A204.1 (cell line): Measurements from ENCODE around the gene HOXD8.

Experiments
- FAIRE-seq: peaks from 2 replicates; lab custom pipeline; 2012; peaks lifted over from hg19 to GRCh38; lab: Jason Lieb, UNC

The HOXD8 gene

DNA sequence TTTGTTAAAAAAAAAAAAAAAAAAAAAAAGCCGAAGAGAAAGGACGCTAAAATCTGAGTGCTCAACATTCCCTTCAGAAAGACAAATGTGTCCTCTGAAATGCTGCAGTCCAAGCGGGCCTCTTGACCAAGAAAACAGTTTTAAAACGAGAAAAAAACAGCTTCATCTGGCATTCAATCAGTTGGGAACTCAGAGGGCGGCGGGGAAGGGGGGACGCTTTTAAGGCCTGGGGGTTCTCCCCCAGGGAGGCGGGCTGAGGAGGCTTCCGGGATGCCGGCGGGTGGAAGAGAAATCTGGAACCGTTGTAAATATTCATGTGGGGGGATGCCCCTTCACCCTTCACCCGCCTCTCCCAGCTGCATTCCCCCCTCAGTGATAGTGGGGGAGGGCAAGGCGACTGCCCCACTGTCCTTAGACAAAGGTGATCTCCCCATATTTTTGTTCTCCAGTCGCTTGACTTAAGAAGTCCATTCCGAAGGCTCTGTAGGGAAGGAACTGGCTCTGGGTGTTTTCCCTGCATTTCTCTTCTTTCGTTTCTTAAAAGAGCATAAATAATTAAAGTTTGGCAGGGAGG, 25.7 kb upstream of the HOXD8 start:
- no peak for FAIRE-seq

DNA sequence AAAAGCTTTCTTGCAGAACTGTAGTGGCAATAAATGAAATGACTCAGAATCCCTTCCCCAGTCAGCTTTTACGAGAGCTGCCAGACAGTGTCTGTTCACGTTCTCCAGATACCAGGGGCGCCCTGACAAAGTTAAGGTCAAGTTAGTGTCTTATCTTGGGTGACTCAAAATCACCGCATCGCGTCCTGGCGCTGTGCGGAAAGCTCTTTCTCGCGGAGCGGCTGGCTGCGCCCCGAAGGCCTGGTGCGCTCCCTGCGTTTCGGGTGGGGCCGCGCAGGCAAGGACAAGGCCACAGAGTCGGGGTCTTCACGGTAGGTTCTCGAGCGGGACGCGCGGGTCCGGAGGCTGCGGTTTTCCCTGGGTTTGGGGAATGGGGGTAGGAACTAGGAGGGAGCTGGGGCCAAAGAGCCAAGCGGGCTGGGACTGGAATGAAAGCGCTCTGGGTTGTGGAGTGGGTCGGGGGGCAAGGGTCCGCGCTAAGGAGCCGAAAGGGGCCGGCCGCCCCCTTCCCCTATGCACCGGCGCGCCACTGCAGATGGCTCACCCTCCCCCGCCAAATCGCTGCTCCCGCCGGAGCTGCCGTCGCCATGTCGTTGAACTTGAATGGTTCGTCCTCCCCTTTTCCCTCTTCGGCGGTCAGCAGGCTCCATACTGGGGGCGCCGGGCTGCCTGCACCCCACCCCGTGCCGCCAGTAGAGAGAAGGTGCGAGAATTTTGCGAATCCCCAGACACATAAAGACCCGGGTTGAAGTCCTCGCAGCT, 25.0 kb upstream of the HOXD8 start:
- no peak for FAIRE-seq

DNA sequence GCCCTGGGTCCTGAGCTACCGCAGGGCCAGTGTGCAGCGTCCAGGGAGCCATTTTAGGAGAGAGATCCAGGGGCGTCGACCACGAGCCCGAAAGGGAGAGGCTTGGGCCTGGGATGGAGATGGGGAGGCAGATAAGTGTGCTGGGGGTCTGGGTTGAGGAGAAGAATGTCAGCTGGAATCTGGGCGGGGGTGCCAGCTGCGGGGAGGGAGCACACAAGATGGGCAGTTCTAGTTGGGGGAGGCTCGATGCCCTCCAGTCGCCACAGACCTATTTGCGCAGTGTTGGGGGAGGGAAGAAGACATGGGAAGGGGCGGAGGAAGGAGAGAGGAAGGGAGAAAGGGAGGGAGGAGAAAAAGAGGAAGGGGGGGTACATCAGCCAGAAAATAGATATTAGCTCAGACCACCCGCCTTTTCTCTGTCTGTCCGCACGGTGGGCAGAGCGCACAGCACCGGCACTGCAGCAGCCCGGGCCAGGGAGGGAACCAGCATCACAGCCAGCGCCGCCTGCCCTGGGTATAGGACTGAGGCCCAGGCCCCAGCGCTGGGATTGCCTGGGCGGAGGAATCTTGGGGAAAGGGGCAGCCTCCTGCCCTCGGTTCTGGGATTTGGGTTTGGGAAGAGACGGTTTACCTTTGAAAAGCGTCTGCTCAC, 24.3 kb upstream of the HOXD8 start:
- no peak for FAIRE-seq

DNA sequence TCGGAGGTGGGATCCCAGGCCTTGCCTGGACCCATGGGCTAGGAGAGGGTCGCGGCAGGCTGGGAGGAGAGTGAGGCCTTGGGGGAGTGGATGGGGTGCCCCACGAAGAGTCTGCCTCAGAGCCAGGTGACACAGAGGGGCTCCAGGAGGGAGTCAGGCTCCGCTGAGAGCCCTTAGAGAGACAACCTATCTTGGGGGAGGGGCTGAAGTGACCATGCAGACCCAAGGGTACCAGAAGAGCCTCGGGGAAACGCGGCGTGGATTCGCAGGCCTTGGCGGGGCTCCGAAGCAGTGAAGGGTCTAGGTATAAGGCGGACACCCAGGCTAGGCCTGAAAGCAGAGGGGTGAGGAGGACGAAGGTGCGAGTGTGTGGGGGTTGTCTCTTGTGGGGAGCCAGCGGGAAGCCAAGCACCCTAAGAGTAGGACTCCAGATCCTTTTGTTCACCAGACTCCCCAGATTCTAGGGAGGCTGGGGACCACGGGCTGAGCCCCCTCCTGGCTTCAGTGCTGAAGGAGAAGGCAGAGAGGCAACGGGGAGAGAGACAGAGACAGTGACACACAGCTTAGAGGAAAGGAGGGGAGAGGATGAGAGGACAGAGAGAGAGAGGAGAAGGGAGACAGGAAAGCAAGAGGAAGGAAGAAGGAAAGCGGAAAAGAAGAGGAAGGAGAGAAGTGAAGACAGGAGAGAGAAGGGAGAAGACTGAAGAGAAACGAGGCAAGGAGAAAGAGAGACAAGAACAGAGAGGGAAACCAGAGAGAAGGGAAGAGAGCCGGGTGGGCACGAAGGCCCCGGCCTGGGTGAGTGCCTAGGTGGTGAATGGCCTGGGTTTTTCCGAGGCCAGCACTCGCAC, 23.6 kb upstream of the HOXD8 start:
- no peak for FAIRE-seq

DNA sequence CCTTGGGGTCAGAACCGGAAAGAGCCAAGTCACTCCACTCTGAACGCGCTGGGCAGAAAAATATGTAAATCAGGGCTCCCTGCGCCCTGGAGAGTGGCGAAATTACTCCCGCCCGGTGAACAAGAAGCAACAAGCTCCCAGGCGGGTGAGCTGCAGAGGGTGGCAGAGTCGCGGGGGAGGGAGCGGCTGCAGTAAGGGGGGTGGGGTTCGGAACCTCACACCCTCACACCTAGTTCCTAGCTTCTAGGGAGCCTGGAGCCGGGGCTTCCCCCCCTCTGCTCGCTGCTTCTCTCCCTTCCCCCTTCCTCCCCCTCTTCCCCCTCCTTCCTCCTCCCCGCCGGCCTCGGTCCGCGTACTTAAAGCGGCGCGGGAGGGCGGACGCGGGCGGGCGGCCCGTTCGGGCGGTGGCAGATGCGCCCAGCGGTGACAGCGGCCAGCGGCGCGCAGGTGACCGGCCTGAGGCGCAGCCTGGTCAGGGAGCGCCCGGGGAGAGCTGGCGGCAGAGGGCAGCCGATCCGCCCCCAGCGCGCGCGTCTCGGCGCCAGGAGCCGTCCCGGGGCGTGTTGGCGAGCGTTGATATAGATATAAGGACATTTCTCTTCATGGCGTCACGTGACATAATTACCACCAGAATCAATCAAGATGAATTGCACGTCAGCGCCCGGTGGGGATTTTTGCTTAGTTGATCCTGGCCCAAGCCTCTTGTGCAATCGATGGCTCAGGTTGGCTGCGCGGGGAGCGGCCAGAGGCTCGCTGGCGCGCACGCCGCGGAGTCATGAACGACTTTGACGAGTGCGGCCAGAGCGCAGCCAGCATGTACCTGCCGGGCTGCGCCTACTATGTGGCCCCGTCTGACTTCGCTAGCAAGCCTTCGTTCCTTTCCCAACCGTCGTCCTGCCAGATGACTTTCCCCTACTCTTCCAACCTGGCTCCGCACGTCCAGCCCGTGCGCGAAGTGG, 22.6 kb upstream of the HOXD8 start, which contains the start of gene HOXD11:
HOXD11 (plus strand) TSS at position 700 of the 959 bp plus-strand sequence; CDS start at position 776, 76 bp downstream.
- no peak for FAIRE-seq

DNA sequence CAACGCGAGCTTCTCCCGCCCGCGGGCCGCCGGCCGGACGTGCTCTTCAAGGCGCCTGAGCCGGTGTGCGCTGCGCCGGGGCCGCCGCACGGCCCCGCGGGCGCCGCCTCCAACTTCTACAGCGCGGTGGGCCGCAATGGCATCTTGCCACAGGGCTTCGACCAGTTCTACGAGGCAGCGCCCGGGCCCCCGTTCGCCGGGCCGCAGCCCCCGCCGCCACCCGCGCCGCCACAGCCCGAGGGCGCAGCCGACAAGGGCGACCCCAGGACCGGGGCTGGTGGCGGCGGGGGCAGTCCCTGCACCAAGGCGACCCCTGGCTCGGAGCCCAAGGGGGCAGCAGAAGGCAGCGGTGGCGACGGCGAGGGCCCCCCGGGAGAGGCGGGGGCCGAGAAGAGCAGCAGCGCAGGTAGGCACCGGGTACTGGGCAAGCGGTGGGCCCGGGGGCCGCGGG, 21.7 kb upstream of the HOXD8 start:
- no peak for FAIRE-seq

DNA sequence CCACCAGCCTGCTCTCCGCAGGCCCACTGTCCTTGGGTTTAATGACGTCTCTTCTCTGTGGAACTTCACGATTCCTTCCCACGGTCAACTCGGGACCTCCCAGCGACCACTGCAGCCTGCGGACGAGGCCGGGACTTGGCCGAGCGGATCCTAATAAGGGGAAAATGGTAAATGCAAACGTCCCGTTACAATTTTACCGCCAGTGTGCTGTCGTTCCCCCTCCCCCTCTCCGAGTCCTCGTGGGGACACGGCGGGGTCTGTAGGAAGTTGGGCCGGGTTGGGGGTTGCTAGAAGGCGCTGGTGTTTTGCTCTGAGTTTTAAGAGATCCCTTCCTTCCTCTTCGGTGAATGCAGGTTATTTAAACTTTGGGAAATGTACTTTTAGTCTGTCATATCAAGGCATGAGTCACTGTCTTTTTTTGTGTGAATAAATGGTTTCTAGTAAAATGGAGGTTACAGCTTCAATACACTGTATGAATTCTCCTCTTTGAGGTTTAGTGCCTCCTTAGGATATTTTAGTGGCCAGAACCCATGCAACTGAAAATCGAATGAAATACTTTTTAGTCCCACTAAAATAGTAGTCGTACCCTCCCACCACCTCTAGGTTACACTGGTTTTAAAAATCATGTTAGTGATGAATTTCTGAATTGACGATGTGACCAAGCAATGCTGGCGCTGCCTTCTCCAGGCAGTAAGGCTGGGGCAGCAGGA, 20.2 kb upstream of the HOXD8 start:
- no peak for FAIRE-seq

DNA sequence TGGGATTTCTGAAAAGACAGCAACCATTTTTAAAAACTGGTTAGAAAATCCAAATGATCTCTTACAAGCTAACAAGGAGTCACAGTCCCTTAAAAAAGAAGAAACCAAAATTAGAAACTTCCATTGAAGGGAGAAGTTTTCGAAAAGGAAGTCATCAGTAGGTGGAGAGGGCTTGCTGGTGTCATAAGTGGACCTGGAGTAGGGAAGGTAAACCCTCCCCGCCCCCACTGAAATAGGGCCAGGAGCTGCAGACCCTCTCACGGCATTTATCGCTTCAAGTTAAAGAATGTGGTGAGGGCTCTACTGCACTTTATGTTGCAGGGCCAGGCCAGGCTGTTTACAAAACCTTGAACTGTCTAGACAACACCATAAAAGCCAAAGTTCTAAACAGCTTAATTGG, 19.6 kb upstream of the HOXD8 start:
- no peak for FAIRE-seq

DNA sequence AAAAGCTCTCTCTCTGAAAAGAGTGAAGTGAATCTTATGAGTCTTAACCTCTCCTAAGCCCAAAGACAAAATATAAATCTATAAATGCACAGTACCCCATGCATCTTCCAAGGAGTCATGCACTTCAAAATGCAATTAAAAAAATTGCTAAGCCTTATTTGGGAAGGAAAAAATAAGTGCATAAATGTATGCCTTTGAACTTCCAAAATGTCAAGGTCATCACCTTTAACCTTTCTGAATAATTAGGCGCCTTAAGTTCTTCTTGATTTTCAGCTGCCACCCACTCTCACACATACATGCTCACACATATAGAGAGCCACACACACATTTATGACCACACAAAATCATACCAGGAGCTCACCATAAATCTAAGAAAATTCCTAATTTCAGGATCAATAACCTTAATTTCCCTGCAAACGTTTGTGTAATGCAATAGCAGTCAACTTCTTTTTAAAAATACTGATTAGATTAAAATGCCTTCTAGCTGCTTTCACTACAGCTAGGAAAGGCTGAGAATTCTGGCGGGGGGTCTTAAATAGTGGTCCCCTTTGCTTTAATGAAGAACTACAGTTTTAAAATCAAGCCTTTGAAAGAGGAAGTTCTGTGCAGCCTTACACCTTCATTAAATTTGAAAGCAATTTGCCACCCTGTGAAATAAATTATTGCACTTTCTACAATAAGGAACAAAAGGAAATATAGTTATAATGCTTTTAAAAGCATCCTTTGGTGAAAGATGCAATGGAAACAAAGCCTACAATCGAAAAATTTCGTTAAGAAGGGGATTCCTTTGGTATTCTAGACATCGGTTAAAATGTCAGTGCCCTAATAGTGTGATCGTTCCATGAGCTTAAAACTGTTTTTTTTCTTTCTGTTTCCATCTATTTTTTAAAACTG, 18.8 kb upstream of the HOXD8 start:
- no peak for FAIRE-seq

DNA sequence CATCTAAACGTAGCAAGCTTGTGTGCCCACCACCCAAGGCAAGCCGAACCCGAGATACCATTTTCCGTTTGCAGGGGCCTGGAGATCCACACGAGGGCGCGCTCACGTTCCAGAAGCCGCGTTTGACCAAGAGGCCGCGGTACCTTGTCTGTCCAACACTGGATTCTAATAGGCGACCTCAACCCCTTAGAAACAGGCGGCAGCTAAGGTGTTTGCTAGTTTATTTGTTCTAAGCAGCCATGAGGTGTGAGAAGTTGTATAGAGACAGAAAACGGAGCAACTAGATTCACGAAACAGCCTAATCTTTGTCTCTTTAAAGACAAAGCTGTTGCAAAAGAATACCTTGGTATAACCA, 18.2 kb upstream of the HOXD8 start:
- FAIRE-seq: peak; percentile 41

DNA sequence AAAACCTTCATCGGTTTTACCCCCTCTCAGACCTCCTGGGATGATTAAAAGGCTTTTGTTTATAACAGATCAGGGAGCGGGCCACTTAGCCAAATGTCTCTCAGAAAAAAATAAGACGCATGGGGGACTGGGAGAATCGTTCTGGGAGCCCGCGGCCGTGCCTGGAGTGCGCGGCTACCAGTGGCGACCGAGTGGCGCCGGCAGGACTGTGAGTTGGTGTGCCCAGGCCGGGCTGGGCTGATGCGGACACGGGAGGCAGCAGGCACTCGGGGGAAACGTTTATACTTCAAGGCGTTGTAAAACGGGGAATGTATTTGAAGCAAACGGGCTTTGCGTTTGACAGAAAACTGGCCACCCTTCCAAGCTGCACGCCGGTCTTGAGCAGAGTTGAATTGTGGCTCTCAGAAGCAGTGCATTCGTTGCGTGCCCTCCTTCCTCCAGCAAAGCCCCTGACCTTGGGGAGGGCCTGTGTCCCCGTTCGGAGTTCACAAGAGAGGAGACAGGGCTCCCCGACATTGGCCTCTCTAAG, 17.6 kb upstream of the HOXD8 start:
- no peak for FAIRE-seq

DNA sequence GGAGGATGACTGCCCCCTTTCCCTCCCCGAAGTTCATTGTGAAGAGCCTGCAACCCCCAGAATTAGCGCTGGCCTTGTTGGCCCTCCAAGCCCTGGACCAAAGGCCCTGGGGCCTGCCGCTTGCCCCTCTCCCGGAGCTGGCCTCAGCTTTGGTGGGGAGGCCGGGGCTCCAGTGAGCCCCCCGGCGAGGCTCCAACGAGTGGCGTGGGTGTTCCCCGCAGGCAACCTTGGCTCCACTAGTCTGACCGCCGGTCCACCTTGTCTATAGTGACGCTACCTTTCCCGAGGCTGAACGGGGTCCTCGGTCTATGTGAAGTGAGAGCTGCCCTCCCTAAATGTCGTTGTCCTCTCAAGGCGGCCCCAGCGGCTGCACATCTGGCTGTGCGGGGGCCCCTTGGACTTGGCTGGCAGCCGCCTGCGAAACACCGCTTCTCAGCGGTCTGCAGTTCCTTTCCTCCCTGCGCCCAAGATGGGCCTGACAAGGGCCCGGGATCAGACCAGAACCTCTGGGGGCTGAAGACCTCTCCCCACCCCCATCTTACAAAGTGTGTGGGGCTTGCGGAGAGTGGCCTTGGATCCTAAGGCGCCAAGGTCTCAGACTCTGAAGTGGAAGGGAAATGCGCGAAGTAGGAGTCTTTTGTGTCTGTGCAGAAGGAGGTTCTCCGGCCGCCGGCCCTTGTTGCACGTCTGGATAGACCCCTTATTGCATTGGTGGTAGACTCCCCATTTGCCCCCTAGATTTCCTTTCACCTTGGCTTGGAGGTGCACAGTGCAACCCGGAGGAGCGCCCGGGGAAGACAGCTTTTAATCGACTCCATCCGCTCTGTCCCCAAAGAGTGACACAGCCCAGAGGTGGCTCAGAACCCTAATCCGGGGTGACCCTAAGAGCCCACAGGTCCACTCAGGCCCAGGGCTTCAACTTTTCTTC, 16.9 kb upstream of the HOXD8 start:
- no peak for FAIRE-seq

DNA sequence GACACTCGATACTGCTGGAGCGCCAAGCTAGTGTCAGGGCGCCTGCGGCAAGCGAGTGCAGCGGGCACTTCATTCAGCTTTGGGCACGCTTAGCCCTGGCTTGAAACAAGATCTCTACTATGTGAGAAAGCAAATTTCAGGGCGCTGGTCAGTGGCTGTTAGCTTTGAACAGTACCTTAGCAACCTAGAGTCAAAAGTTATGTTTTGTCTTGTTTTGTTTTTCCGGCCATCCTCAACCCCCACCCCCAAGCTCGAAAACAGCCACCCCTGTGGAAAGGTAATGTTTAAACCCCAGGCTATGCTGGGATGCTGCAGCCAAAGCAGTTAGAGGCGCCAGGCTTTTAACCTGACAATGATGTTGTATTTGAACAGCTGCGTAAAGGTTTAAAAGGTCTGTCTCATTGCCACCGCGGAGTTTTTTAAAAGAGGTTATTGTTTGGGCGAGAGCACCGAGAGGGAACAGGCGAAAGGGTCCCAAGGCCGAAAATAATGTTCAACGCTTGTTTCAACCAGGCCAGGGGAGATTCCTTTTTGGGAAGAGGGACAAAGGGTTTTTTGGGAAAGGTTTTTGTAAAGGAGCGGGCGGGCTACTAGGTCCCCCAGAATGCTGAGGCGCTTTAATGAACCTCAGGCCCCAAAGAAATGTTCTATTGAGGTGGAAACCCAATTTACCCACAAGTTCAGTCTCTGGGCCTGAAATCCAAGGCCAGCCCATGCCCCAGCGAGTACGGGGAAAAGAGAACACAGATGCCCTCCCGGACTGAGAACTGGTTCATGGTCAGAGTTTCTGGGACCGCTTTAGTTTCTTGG, 15.2 kb upstream of the HOXD8 start:
- no peak for FAIRE-seq

DNA sequence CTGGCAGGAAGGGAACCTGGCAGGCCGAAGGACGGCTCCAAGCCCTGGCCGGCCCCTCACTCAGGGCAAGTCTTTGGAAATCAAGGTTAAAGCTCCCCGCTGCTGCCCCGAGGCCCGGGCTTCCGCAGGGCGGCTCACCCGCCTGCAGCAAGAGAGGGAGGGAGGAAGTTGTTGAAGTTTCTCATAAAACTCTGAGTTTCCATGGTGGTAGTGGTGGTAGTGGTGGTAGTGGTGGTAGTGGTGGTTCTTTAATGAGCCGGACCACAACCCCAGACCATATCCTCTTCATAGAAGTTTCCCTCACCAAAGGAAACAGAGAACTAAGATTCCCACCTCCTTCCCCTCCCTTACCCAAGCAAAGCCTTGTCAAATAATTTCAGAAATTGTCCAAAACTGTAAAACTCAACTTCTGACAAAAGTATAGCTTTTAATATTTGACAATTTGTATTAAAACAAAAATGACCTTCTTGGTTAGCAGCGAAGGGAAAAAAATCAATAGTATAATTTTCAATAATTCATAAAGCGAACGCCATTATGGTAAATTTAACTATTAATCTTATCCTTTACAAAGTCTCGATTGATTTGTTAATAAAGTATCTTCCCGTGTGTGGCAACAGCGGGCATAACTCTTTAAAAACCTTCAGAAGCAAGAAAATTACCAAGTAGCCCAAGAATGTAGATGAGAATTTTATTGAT, 14.4 kb upstream of the HOXD8 start:
- no peak for FAIRE-seq

DNA sequence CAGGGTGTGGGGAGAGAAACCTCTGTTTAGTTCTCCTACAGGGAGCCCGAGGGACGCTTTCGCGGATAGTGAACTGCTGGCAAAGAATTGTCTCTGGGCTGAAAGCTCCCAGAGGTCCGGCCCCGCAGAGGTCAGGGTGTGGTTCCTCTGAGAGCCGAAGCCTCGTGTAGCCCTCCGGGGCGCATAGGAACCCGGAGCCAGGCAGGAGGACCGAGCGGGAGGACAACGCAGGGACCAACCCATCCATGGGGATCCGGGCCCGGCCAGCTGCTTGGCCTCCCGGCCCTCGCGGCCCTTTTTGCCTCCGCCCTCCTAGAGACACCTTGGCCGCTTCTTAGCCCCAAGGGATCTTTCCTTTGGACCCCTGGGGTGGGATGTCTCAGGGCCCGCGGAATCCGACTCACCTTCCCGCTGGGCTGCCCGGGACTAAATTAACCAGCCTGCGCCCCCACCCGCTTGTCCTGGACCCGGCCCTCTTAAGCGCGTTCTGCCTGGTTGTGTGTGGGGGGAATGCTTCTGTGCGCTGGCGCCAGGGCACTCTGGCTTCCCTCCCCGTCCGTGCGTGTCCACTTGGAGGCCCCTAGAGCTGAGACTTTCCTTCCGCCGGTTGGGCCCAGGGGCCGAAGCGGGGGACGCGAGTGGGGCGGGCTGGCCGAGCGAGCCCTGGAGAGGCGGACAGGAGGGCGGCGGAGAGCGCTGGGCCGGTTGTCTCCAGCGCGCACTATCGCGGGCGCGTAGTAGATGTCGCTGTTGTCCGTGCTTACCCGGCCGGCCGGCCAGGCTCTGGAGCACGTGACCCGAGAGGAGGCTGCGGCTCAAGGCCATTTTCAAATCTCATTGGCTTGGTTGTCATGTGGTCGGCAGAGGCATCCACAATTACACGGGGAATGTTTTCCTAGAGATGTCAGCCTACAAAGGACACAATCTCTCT, 13.4 kb upstream of the HOXD8 start, which contains the start of gene HOXD10:
HOXD10 (plus strand) TSS at position 896 of the 931 bp plus-strand sequence. CDS start 56 bp downstream, outside the sequence.
- FAIRE-seq: no peak
